ENCODE results near the gene HIVEP2.

HIVEP2 gene

DNA sequence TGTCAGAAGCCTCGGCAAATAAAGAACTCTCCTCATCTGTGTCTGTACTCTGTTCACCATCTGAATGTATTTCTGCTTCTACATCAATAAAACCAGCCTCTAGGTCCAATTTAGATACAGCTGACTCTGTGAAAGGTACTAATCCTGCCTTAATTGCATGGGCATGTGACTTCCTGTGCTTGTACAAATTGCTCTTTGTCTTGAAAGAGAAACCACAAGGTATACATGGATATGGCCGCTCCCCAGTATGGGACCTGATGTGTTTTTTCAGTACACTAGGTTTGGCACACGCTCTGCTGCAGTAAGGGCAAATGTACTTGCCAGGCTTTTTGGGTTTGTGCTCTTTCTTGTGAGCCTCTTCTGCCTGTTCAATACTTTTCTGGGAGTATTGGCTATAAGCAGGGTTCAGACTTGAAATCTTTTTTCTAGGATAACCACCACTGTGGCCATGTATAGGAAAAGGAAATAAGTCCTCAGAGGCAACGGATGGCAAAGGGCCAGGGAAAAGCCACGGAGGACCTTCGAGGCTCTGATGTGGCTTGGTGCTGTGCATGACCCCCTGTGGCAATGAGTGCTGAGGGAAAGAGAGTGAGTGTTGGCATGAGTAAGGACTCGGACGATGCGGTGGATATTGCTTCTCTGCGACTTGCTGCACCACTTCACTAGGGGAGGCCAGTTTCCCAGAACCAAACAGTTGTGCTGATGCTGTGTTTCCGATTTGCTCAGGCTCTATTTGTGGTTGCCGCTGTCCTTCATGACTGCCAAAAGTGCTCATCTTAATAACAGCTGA, 170.9 kb downstream of the HIVEP2 start:
- Histone ChIP-seq H3K9ac (no peak overlapping the region), H3K36me3 (ENCODE audit: insufficient read depth) (no peaks in the 10 kb centered on the region), H2AFZ (ENCODE audit: low read depth) (no peak overlapping the region), H3K4me2 (0 out of 2 replicates have a peak overlapping the region, but pooled peaks have one; percentile 6), H4K20me1 (ENCODE audit: insufficient read depth) (no peaks in the 10 kb centered on the region), H3K4me1 (ENCODE audit: low read depth, poor library complexity, severe bottlenecking) (peaks cover 6% of the 10 kb centered on the region), H3K79me2 (ENCODE audit: insufficient read depth, low read depth) (no peaks in the 10 kb centered on the region), H3K27me3 (ENCODE audit: insufficient read depth, low read depth) (no peaks in the 10 kb centered on the region), H3K27ac (no peak overlapping the region), H3K4me3 (IDR thresholded peaks at IDR 0.05; ENCODE audit: insufficient read depth, low read depth, low read length) (no peak overlapping the region)
- no peak for TF ChIP-seq CTCF (conservative IDR thresholded peaks at IDR 0.05; ENCODE audit: low read depth, low read length)

- Histone ChIP-seq H3K9ac (no peak overlapping the region), H3K4me3 (IDR thresholded peaks at IDR 0.05; ENCODE audit: insufficient read depth, low read depth, low read length) (no peak overlapping the region), H3K27ac (no peak overlapping the region), H3K4me2 (no peak overlapping the region), H2AFZ (ENCODE audit: low read depth) (no peak overlapping the region), H3K36me3 (ENCODE audit: insufficient read depth) (no peaks in the 10 kb centered on the region), H3K79me2 (ENCODE audit: insufficient read depth, low read depth) (no peaks in the 10 kb centered on the region), H3K27me3 (ENCODE audit: insufficient read depth, low read depth) (no peaks in the 10 kb centered on the region), H4K20me1 (ENCODE audit: insufficient read depth) (no peaks in the 10 kb centered on the region), H3K4me1 (ENCODE audit: low read depth, poor library complexity, severe bottlenecking) (peaks cover 6% of the 10 kb centered on the region)
- TF ChIP-seq CTCF (conservative IDR thresholded peaks at IDR 0.05; ENCODE audit: low read depth, low read length) = no peak
These were observed 171.7 kb downstream of the HIVEP2 start for GRCh38 chr6:142773324-142773723.

DNA sequence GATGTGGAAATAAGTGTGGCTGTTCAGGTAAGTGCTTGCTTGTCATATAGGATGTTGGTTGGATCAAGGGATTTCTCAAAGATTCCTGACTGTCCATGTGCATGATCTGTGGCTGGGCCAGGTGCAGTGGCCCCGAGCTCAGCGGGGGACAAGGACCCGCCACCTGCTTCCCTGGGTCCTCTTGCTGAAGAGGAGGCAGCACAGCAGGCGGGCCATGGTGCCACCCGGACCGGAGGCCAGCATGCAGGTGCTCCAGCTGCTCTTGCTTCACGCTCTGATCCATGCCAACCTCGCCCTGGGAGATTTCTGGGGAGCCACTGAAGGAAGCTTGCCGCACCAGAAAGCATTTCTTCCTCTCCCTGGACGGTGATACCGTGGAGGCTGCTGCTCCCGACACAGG, 173.8 kb downstream of the HIVEP2 start:
- Histone ChIP-seq H3K27me3 (ENCODE audit: insufficient read depth, low read depth) (no peaks in the 10 kb centered on the region), H4K20me1 (ENCODE audit: insufficient read depth) (no peaks in the 10 kb centered on the region), H3K27ac (no peak overlapping the region), H3K4me1 (ENCODE audit: low read depth, poor library complexity, severe bottlenecking) (peaks cover 6% of the 10 kb centered on the region), H3K4me2 (no peak overlapping the region), H3K79me2 (ENCODE audit: insufficient read depth, low read depth) (no peaks in the 10 kb centered on the region), H3K9ac (no peak overlapping the region), H2AFZ (ENCODE audit: low read depth) (no peak overlapping the region), H3K36me3 (ENCODE audit: insufficient read depth) (no peaks in the 10 kb centered on the region), H3K4me3 (IDR thresholded peaks at IDR 0.05; ENCODE audit: insufficient read depth, low read depth, low read length) (no peak overlapping the region)
- no peak for TF ChIP-seq CTCF (conservative IDR thresholded peaks at IDR 0.05; ENCODE audit: low read depth, low read length)

GRCh38 chr6:142765306-142765705, 179.7 kb downstream of the HIVEP2 start:
- Histone ChIP-seq H3K4me1 (ENCODE audit: low read depth, poor library complexity, severe bottlenecking) (no peaks in the 10 kb centered on the region), H3K27me3 (ENCODE audit: insufficient read depth, low read depth) (no peaks in the 10 kb centered on the region), H3K4me3 (IDR thresholded peaks at IDR 0.05; ENCODE audit: insufficient read depth, low read depth, low read length) (no peak overlapping the region), H3K4me2 (no peak overlapping the region), H3K9ac (no peak overlapping the region), H4K20me1 (ENCODE audit: insufficient read depth) (no peaks in the 10 kb centered on the region), H3K27ac (no peak overlapping the region), H3K79me2 (ENCODE audit: insufficient read depth, low read depth) (no peaks in the 10 kb centered on the region), H3K36me3 (ENCODE audit: insufficient read depth) (no peaks in the 10 kb centered on the region), H2AFZ (ENCODE audit: low read depth) (no peak overlapping the region)
- no peak for TF ChIP-seq CTCF (conservative IDR thresholded peaks at IDR 0.05; ENCODE audit: low read depth, low read length)

Data from KMS-11 (cell line).